ENCODE results near the gene ANKDD1A. TPM values are rescaled to one million over a fixed set of nuclear protein-coding genes. Genes with fewer than 3 reads are reported as not detected.

Gene ANKDD1A
- total RNA-seq (2022): 0.16 and 0.66 TPM in 2 replicates
- Bru-seq, nascent RNA: percentile 21 among the genes with signal in this experiment
- BruChase-seq, experiment 1, labeled RNA remaining after a 6-hour chase: percentile 26 among the genes with signal in this experiment
- percentile 28 among the genes with signal in this experiment for BruChase-seq, experiment 2, labeled RNA remaining after a 2-hour chase
- long read RNA-seq: 0 reads

- BruUV-seq (replicated peaks): no TSS peak
- Mint-ChIP-seq H3K27ac (ENCODE audit: low read depth, unreplicated experiment) (no peak within 1 kb of the TSS), H3K9me3 (ENCODE audit: unreplicated experiment) (no peaks in the 10 kb centered on the region), H3K36me3 (ENCODE audit: insufficient read depth, unreplicated experiment) (no peaks in the 10 kb centered on the region), H3K4me3 (ENCODE audit: unreplicated experiment) (peak within 1 kb of the TSS; percentile 70), H3K4me1 (ENCODE audit: insufficient read depth, unreplicated experiment) (no peaks in the 10 kb centered on the region), H3K27me3 (ENCODE audit: insufficient read depth, unreplicated experiment) (no peaks in the 10 kb centered on the region)
- no peak for TF ChIP-seq CTCF (IDR thresholded peaks at IDR 0.05; ENCODE audit: unreplicated experiment)
- ChIA-PET POLR2A (interaction anchor here (1.0 to 1.3 kb wide), 2 partner anchors 17 to 21 kb away, joined by 3 read pairs; no protein-coding TSS in a partner anchor), CTCF (interaction anchor here (0.6 to 0.8 kb wide), 4 partner anchors 10 to 90 kb away, joined by 3 to 4 read pairs (median 3); no protein-coding TSS in a partner anchor)
- DNase-seq (ENCODE audit: unreplicated experiment): peak; percentile 41
- intact Hi-C loops (cut with micrococcal nuclease): no loop called here
Observed at GRCh38 chr15:64911311-64912186, at the start of gene ANKDD1A. TSS of gene ANKDD1A (plus strand) at chr15:64911902. CDS start at chr15:64911931, 29 bp downstream.

- no TSS peak for BruUV-seq (replicated peaks)
- no peak for TF ChIP-seq CTCF (IDR thresholded peaks at IDR 0.05; ENCODE audit: unreplicated experiment)
- no peak for DNase-seq (ENCODE audit: unreplicated experiment)
- Mint-ChIP-seq H3K9me3 (ENCODE audit: unreplicated experiment) (no peaks in the 10 kb centered on the region), H3K27ac (ENCODE audit: low read depth, unreplicated experiment) (no peak overlapping the region), H3K4me1 (ENCODE audit: insufficient read depth, unreplicated experiment) (no peaks in the 10 kb centered on the region), H3K27me3 (ENCODE audit: insufficient read depth, unreplicated experiment) (no peaks in the 10 kb centered on the region), H3K4me3 (ENCODE audit: unreplicated experiment) (no peak overlapping the region), H3K36me3 (ENCODE audit: insufficient read depth, unreplicated experiment) (peaks cover 12% of the 10 kb centered on the region)
- POLR2A ChIA-PET: no interaction called here
- intact Hi-C loops (cut with micrococcal nuclease): no loop called here
- CTCF ChIA-PET: interaction anchor here (0.6 kb wide), 2 partner anchors 56 to 502 kb away, joined by 3 to 4 read pairs; no protein-coding TSS in a partner anchor
Observed at GRCh38 chr15:64861960-64862359, 49.7 kb upstream of the ANKDD1A start.

- DNase-seq (ENCODE audit: unreplicated experiment): no peak
- ChIA-PET CTCF (no interaction called here), POLR2A (no interaction called here)
- no peaks in the 10 kb centered on the region for H3K9me3 Mint-ChIP-seq (ENCODE audit: unreplicated experiment)
- no peak for TF ChIP-seq CTCF (IDR thresholded peaks at IDR 0.05; ENCODE audit: unreplicated experiment)
- intact Hi-C loops (cut with micrococcal nuclease): no loop called here
- H3K4me1 Mint-ChIP-seq (ENCODE audit: insufficient read depth, unreplicated experiment): no peaks in the 10 kb centered on the region
- no peak overlapping the region for H3K27ac Mint-ChIP-seq (ENCODE audit: low read depth, unreplicated experiment)
- no peaks in the 10 kb centered on the region for H3K27me3 Mint-ChIP-seq (ENCODE audit: insufficient read depth, unreplicated experiment)
- no peak overlapping the region for H3K4me3 Mint-ChIP-seq (ENCODE audit: unreplicated experiment)
- no TSS peak for BruUV-seq (replicated peaks)
- peaks cover 12% of the 10 kb centered on the region for H3K36me3 Mint-ChIP-seq (ENCODE audit: insufficient read depth, unreplicated experiment)
Observed at GRCh38 chr15:64862408-64862807, 49.3 kb upstream of the ANKDD1A start.

GRCh38 chr15:64864068-64864467 lies 47.6 kb upstream of the ANKDD1A start:
- no peaks in the 10 kb centered on the region for H3K9me3 Mint-ChIP-seq (ENCODE audit: unreplicated experiment)
- peaks cover 12% of the 10 kb centered on the region for H3K36me3 Mint-ChIP-seq (ENCODE audit: insufficient read depth, unreplicated experiment)
- no peaks in the 10 kb centered on the region for H3K27me3 Mint-ChIP-seq (ENCODE audit: insufficient read depth, unreplicated experiment)
- intact Hi-C loops (cut with micrococcal nuclease): no loop called here
- H3K27ac Mint-ChIP-seq (ENCODE audit: low read depth, unreplicated experiment): no peak overlapping the region
- BruUV-seq (replicated peaks): no TSS peak
- TF ChIP-seq CTCF (IDR thresholded peaks at IDR 0.05; ENCODE audit: unreplicated experiment): no peak
- DNase-seq (ENCODE audit: unreplicated experiment): no peak
- ChIA-PET POLR2A (no interaction called here), CTCF (no interaction called here)
- H3K4me3 Mint-ChIP-seq (ENCODE audit: unreplicated experiment): no peak overlapping the region
- H3K4me1 Mint-ChIP-seq (ENCODE audit: insufficient read depth, unreplicated experiment): no peaks in the 10 kb centered on the region

All from MCF 10A (cell line).